MM.1S (cell line): ENCODE results near the gene SPO11.

ENCODE experiments used
- DNase-seq: peaks from one replicate; pipeline ENCODE4 v3.0.0-alpha.2; 2015
- H2AFZ ChIP-seq: fragments of 300-600 bp; sonication (generic); 2 replicates; pipeline ENCODE4 v1.6.0; 2016; ENCODE audit warnings: antibody characterized with exemption, low read length
- H3F3A ChIP-seq: fragments of 300-600 bp; sonication (generic); 2 replicates; pipeline ENCODE4 v1.6.1; 2016; ENCODE audit warnings: mild to moderate bottlenecking, antibody characterized with exemption, low read length, moderate library complexity, mixed read lengths; ENCODE audit not compliant: insufficient read depth
- H3K27ac ChIP-seq: fragments of 300-600 bp; sonication (generic); 2 replicates; pipeline ENCODE4 v1.5.1; 2016; ENCODE audit warnings: mild to moderate bottlenecking, low read length
- H3K27me3 ChIP-seq: fragments of 300-600 bp; sonication (generic); replicated peaks from 2 replicates; pipeline ENCODE4 v1.6.0; 2016; ENCODE audit warnings: low read length; ENCODE audit not compliant: insufficient read depth
- H3K36me3 ChIP-seq: fragments of 300-600 bp; sonication (generic); replicated peaks from 2 replicates; pipeline ENCODE4 v1.6.1; 2016; ENCODE audit warnings: mild to moderate bottlenecking, low read length, mixed read lengths; ENCODE audit not compliant: insufficient read depth
- H3K4me1 ChIP-seq: fragments of 300-600 bp; sonication (generic); 2 replicates; pipeline ENCODE4 v1.6.1; 2016; ENCODE audit warnings: low read length, mixed read lengths
- H3K4me2 ChIP-seq: fragments of 300-600 bp; sonication (generic); 2 replicates; pipeline ENCODE4 v1.6.0; 2016; ENCODE audit warnings: low read depth, low read length
- H3K4me3 ChIP-seq: fragments of 300-600 bp; sonication (generic); 2 replicates; pipeline ENCODE4 v1.5.1; 2016; ENCODE audit warnings: low read length, mixed read lengths
- H3K79me2 ChIP-seq: fragments of 300-600 bp; sonication (generic); 2 replicates; pipeline ENCODE4 v1.6.1; 2016; ENCODE audit warnings: mixed run types, low read length, mixed read lengths
- H3K9ac ChIP-seq: fragments of 300-600 bp; sonication (generic); 2 replicates; pipeline ENCODE4 v1.6.1; 2016; ENCODE audit warnings: low read length, mixed read lengths
- H3K9me2 ChIP-seq: fragments of 300-600 bp; sonication (generic); replicated peaks from 2 replicates; pipeline ENCODE4 v1.6.1; 2016; ENCODE audit warnings: mild to moderate bottlenecking, low read length, mixed read lengths; ENCODE audit not compliant: insufficient read depth
- H3K9me3 ChIP-seq: fragments of 300-600 bp; sonication (generic); replicated peaks from 2 replicates; pipeline ENCODE4 v1.6.1; 2016; ENCODE audit warnings: mild to moderate bottlenecking, low read length, mixed read lengths; ENCODE audit not compliant: insufficient read depth
- H4K20me1 ChIP-seq: fragments of 300-600 bp; sonication (generic); 2 replicates; pipeline ENCODE4 v1.6.1; 2016; ENCODE audit warnings: mild to moderate bottlenecking, low read length, moderate library complexity, mixed read lengths; ENCODE audit not compliant: insufficient read depth
- EZH2 ChIP-seq: fragments of 300-600 bp; sonication (generic); optimal IDR thresholded peaks from 2 replicates; pipeline ENCODE3; 2017; ENCODE audit warnings: low read depth, mild to moderate bottlenecking, antibody characterized with exemption, low read length, mixed read lengths
- EZH2phosphoT487 ChIP-seq: fragments of 300-600 bp; sonication (generic); IDR thresholded peaks from 2 replicates; pipeline ENCODE4 v1.6.1; 2018; ENCODE audit warnings: antibody characterized with exemption, low read length
- TF ChIP-seq, protein P1 (sequence below): fragments of 300-600 bp; sonication (generic); IDR thresholded peaks from 2 replicates; pipeline ENCODE4 v1.5.1; 2016; ENCODE audit warnings: antibody characterized with exemption, low read length, mixed read lengths

SPO11 gene

DNA sequence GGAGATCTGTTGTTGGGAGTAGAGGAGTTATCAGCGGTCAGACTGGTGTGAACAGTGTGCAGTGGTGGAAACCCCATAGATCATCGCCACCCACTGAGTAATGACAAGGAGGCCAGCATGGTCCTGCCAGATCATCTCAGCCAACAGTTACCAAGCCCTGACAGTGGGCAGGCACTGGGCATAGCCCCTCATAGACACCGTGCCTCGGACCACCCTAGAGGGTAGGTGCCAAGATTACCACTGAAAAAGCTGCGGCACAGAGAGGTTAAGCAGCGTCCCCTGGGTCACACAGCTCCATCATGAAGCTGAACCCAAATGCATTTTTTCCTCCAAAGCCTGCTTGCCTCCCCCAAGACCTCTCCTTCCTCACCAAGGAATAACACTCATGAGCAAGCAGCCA, 41.7 kb upstream of the SPO11 start:
- Histone ChIP-seq H3K27ac (no peak overlapping the region), H3F3A (no peaks in the 10 kb centered on the region), H3K4me3 (no peak overlapping the region), H3K27me3 (peaks cover 56% of the 10 kb centered on the region), H3K9ac (no peak overlapping the region), H2AFZ (no peak overlapping the region), H3K79me2 (no peaks in the 10 kb centered on the region), H3K9me3 (no peaks in the 10 kb centered on the region), H3K9me2 (no peaks in the 10 kb centered on the region), H3K4me2 (no peak overlapping the region), H3K36me3 (no peaks in the 10 kb centered on the region), H3K4me1 (0 out of 2 replicates have a peak, but pooled peaks cover 2% of the 10 kb centered on the region), H4K20me1 (no peaks in the 10 kb centered on the region)
- no peak for DNase-seq
- TF ChIP-seq, protein P1, sequence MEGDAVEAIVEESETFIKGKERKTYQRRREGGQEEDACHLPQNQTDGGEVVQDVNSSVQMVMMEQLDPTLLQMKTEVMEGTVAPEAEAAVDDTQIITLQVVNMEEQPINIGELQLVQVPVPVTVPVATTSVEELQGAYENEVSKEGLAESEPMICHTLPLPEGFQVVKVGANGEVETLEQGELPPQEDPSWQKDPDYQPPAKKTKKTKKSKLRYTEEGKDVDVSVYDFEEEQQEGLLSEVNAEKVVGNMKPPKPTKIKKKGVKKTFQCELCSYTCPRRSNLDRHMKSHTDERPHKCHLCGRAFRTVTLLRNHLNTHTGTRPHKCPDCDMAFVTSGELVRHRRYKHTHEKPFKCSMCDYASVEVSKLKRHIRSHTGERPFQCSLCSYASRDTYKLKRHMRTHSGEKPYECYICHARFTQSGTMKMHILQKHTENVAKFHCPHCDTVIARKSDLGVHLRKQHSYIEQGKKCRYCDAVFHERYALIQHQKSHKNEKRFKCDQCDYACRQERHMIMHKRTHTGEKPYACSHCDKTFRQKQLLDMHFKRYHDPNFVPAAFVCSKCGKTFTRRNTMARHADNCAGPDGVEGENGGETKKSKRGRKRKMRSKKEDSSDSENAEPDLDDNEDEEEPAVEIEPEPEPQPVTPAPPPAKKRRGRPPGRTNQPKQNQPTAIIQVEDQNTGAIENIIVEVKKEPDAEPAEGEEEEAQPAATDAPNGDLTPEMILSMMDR = no peak
- no peak for TF ChIP-seq EZH2
- TF ChIP-seq EZH2phosphoT487 = no peak

DNA sequence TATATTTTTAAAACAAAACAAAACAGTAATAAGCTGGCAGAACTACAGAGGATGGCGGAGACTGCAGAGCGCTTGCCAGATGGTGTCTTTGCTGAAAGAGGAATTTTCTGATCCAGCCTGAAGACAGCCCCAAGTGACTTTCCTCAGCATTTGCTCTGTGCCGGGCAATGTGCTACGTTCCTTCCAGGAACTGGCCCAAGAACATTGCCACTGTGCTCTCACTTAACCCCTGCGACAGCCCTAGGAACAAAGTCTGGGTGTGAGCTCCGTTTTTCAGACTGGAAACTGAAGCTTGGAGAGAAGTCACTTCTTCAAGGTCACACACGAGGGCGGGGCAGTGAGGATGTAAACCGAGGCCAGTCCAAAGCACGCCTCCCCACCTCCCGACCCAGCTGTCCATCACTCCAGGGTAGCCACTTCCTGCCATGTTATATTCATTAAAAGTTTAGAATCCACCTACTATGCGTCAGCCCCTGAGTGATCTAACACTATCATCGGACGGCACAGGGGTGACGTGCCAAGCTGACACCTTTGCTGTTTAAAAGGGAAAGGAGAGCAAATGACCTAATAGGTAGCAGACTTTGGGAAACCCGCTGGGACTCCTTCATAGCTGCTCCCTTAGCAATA, 40.8 kb upstream of the SPO11 start:
- Histone ChIP-seq H4K20me1 (no peaks in the 10 kb centered on the region), H2AFZ (no peak overlapping the region), H3K27me3 (peaks cover 63% of the 10 kb centered on the region), H3K4me2 (no peak overlapping the region), H3F3A (no peaks in the 10 kb centered on the region), H3K4me3 (no peak overlapping the region), H3K9me2 (no peaks in the 10 kb centered on the region), H3K9ac (no peak overlapping the region), H3K27ac (no peak overlapping the region), H3K79me2 (no peaks in the 10 kb centered on the region), H3K4me1 (no peaks in the 10 kb centered on the region), H3K9me3 (no peaks in the 10 kb centered on the region), H3K36me3 (no peaks in the 10 kb centered on the region)
- no peak for DNase-seq
- TF ChIP-seq EZH2phosphoT487 = no peak
- TF ChIP-seq, protein P1 = no peak
- TF ChIP-seq EZH2 = no peak

DNA sequence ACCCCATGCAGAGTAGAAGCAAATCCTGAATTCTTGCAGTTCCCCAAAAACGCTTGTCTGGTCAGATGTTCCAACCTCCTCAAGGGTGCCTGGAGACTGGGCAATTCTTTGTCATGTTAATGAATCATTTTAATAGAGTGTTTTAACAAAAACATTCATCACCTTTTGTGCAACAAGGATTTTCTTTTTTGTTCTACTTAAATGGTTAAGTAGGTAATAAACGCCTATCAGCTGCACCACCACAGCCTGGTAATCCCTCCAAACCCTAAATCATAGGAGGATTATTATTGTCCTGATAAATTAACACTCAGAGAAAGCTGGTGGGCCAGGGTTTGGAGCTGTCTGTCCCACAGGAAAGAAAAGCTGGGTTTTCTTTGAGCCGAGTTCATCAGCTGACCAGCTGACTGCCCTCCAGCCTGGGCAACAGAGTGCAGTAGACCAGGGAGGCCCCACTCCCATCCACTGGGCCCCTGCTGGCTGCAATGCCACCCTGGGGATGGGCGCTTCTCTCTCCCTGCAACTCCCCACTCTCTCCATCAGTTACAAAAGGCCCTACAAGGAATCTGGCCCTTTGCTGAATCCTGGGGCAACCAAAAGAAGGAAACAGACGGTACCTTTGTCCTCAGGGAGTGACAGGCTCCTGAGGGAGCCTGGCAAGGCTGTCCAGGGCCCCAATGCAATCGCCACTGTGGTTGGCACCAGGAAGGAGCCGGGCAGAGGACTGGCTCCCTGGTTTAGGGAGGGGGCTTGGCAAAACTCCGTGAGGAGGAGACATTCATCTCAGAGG, 40.0 kb upstream of the SPO11 start:
- no peak overlapping the region for H2AFZ ChIP-seq
- H3K4me1 ChIP-seq = no peaks in the 10 kb centered on the region
- H3K9ac ChIP-seq = no peak overlapping the region
- peaks cover 60% of the 10 kb centered on the region for H3K27me3 ChIP-seq
- TF ChIP-seq EZH2phosphoT487 (no peak), EZH2 (no peak)
- TF ChIP-seq, protein P1 = no peak
- no peaks in the 10 kb centered on the region for H3F3A ChIP-seq
- no peaks in the 10 kb centered on the region for H3K9me3 ChIP-seq
- no peak overlapping the region for H3K4me2 ChIP-seq
- no peak overlapping the region for H3K4me3 ChIP-seq
- no peak overlapping the region for H3K27ac ChIP-seq
- DNase-seq = no peak
- H3K9me2 ChIP-seq = no peaks in the 10 kb centered on the region
- no peaks in the 10 kb centered on the region for H4K20me1 ChIP-seq
- H3K79me2 ChIP-seq = no peaks in the 10 kb centered on the region
- H3K36me3 ChIP-seq = no peaks in the 10 kb centered on the region
